Gastrocnemius medialis (tissue), 4 donors: ENCODE results near the gene GIMAP4.

Experiments used
- POLR2A ChIP-seq, 2 donors: fragments of 450-650 bp; IDR thresholded peaks; one replicate each; pipeline ENCODE4 v1.6.1; 2017; ENCODE audit warnings: antibody characterized with exemption in 2 of 2, mild to moderate bottlenecking in 2 of 2, moderate library complexity in 2 of 2
- TF ChIP-seq, protein P1 (sequence below), 5 experiments: fragments of 450-650 bp in 3 of 5; fragments of 200-600 bp in 2 of 5; sonication (generic) in 2 of 5; IDR thresholded peaks in 4 of 5; conservative IDR thresholded peaks in 1 of 5; 1 replicate in 4 of 5; 2 replicates in 1 of 5; pipeline ENCODE4 v1.5.1; 2016 to 2019; ENCODE audit warnings: antibody characterized with exemption in 5 of 5, mild to moderate bottlenecking in 3 of 5, moderate library complexity in 3 of 5

DNA sequence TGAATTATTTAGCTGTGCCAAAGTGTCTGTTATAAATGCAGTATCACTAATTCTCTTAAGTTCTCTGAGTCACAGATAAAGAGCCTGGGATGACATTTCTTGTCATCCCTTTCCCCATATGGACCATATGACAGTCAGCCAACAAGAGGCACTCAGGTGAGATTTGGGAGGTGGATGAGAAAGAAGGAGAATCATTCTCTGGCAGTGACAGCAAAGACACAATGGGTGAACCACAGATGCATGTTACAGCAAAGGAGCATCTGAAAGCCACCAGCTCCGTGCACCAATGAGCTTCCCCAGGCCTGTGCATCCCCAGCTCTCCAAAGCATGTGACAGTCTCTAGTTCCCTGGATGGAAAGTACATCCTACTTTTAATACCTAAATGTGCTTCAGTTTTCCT lies 54.2 kb downstream of the GIMAP4 start:
- TF ChIP-seq, protein P1, sequence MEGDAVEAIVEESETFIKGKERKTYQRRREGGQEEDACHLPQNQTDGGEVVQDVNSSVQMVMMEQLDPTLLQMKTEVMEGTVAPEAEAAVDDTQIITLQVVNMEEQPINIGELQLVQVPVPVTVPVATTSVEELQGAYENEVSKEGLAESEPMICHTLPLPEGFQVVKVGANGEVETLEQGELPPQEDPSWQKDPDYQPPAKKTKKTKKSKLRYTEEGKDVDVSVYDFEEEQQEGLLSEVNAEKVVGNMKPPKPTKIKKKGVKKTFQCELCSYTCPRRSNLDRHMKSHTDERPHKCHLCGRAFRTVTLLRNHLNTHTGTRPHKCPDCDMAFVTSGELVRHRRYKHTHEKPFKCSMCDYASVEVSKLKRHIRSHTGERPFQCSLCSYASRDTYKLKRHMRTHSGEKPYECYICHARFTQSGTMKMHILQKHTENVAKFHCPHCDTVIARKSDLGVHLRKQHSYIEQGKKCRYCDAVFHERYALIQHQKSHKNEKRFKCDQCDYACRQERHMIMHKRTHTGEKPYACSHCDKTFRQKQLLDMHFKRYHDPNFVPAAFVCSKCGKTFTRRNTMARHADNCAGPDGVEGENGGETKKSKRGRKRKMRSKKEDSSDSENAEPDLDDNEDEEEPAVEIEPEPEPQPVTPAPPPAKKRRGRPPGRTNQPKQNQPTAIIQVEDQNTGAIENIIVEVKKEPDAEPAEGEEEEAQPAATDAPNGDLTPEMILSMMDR (IDR thresholded peaks at IDR 0.05 in 4 of 5, conservative IDR thresholded peaks at IDR 0.05 in 1 of 5): no peak
- TF ChIP-seq POLR2A (IDR thresholded peaks at IDR 0.05): no peak
